ENCODE measurements around the gene SLC12A7.
A peak's percentile ranks its signal among the peaks of the same experiment; 100 is the strongest.
"Not testable (repeated sequence)": the region's sequence is repeated elsewhere in the genome, so short reads cannot be mapped to it uniquely, and the experiment has no call there.

Gene SLC12A7

DNA sequence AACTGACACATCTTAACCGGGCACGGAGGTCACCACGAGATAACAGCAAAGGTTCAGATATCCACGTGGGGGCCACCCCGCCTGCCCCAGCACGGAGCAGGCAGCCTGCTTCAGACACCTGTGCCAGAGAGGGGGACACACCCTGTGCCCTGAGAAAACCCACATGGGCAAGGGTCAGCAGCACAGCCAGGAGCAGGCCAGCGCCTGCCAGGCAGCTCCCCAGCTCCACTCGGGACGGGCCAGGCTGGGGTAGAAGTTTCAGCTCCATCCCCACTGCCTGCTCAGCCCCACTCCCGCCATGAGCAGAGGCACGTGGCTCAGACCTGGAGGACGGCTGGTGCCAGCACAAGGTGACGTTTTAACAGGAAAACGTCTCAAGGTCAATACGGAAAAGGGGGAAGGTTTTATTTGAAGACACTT lies 22.2 kb downstream of the SLC12A7 start:
- Histone ChIP-seq H3K4me1 (ENCODE audit: control insufficient read depth in 1 of 2, insufficient read depth in 2 of 2, low read length in 2 of 2) (peaks cover 17 to 37% of the 10 kb centered on the region in 2 donors), H3K9ac (ENCODE audit: low read depth in 1 of 2, low read length in 2 of 2) (no peak overlapping the region), H3K36me3 (ENCODE audit: control insufficient read depth in 1 of 2, insufficient read depth in 2 of 2, low read length in 2 of 2) (peaks cover 40 to 63% of the 10 kb centered on the region in 2 donors), H3K27me3 (ENCODE audit: control insufficient read depth in 1 of 2, insufficient read depth in 2 of 2, low read length in 2 of 2) (no peaks in the 10 kb centered on the region), H3K27ac (ENCODE audit: low read depth, low read length) (peak overlapping the region; percentile 51), H3K9me3 (ENCODE audit: control insufficient read depth in 1 of 2, low read length in 2 of 2) (no peaks in the 10 kb centered on the region), H3K4me3 (ENCODE audit: low read depth in 1 of 2, low read length in 2 of 2) (no peak overlapping the region)

DNA sequence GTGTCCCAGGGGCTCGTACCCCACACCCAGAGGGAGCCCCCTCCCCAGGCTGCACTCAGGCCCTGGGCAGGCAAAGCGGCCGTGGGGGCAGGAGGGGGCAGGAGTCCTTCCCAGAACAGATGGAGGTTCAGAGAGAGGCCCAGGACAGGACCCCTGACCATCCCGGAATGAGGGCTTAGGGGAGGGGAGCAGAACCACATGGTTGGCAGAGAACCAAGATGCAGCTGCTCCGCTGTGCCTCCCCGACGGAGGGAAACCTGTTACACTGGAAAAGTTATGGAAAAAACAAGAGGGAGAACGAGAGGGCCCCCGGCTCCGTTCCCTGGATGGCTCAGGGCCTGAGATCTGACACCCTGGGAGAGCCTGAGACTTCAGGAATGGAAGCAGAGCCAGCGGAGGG lies 22.7 kb downstream of the SLC12A7 start:
- H3K36me3 ChIP-seq (ENCODE audit: control insufficient read depth in 1 of 2, insufficient read depth in 2 of 2, low read length in 2 of 2), result peaks cover 40 to 68% of the 10 kb centered on the region in 2 donors
- H3K27me3 ChIP-seq (ENCODE audit: control insufficient read depth in 1 of 2, insufficient read depth in 2 of 2, low read length in 2 of 2), result no peaks in the 10 kb centered on the region
- no peak overlapping the region for H3K9ac ChIP-seq (ENCODE audit: low read depth in 1 of 2, low read length in 2 of 2)
- H3K4me1 ChIP-seq (ENCODE audit: control insufficient read depth in 1 of 2, insufficient read depth in 2 of 2, low read length in 2 of 2), result peaks cover 17 to 37% of the 10 kb centered on the region in 2 donors
- no peaks in the 10 kb centered on the region for H3K9me3 ChIP-seq (ENCODE audit: control insufficient read depth in 1 of 2, low read length in 2 of 2)
- no peak overlapping the region for H3K27ac ChIP-seq (ENCODE audit: low read depth, low read length)
- no peak overlapping the region for H3K4me3 ChIP-seq (ENCODE audit: low read depth in 1 of 2, low read length in 2 of 2)

DNA sequence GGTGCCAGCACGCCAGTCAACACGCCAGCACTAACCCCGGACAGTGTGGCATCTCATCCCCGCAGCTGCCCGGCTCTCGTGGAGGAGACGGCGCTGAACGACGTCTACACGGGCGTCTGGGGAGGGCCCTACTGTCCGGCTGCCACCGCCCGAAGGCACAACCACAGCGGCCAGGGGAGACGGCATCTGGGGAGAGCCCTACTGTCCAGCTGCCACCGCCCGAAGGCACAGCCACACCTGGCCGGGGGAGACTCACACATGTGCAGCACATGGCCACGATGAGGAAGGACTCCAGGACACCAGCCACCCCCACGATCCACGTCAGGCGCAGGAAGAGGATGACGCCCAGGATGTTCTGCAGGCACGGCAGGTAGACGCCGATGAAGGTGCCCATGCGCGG lies 23.1 kb downstream of the SLC12A7 start:
- no peaks in the 10 kb centered on the region for H3K27me3 ChIP-seq (ENCODE audit: control insufficient read depth in 1 of 2, insufficient read depth in 2 of 2, low read length in 2 of 2)
- H3K9me3 ChIP-seq (ENCODE audit: control insufficient read depth in 1 of 2, low read length in 2 of 2), result no peaks in the 10 kb centered on the region
- no peak overlapping the region for H3K27ac ChIP-seq (ENCODE audit: low read depth, low read length)
- peaks cover 17 to 35% of the 10 kb centered on the region in 2 donors for H3K4me1 ChIP-seq (ENCODE audit: control insufficient read depth in 1 of 2, insufficient read depth in 2 of 2, low read length in 2 of 2)
- no peak overlapping the region for H3K9ac ChIP-seq (ENCODE audit: low read depth in 1 of 2, low read length in 2 of 2)
- peaks cover 40 to 72% of the 10 kb centered on the region in 2 donors for H3K36me3 ChIP-seq (ENCODE audit: control insufficient read depth in 1 of 2, insufficient read depth in 2 of 2, low read length in 2 of 2)
- H3K4me3 ChIP-seq (ENCODE audit: low read depth in 1 of 2, low read length in 2 of 2), result no peak overlapping the region

DNA sequence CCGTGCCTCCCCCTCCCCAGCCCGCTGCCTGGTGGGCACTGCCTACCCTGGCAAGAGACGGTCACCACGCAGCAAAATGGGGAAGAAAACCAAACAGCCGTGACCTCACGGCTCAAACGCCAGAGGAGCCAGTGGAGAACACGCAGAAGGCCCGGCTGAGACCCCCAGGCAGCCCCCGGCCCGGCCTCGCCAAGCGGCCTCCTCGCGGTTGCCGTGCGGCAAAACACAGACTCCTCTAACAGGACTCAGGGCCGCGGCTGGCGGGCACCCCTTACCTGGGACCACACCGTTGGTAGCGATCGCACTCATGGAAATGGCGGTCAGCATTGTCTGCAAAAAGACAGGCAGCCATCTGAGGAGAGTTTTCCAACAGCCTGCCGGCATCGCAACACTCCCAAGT lies 23.8 kb downstream of the SLC12A7 start:
- Histone ChIP-seq H3K4me3 (ENCODE audit: low read depth in 1 of 2, low read length in 2 of 2) (no peak overlapping the region), H3K27me3 (ENCODE audit: control insufficient read depth in 1 of 2, insufficient read depth in 2 of 2, low read length in 2 of 2) (no peaks in the 10 kb centered on the region), H3K9me3 (ENCODE audit: control insufficient read depth in 1 of 2, low read length in 2 of 2) (no peaks in the 10 kb centered on the region), H3K27ac (ENCODE audit: low read depth, low read length) (no peak overlapping the region), H3K4me1 (ENCODE audit: control insufficient read depth in 1 of 2, insufficient read depth in 2 of 2, low read length in 2 of 2) (peaks cover 15 to 29% of the 10 kb centered on the region in 2 donors), H3K9ac (ENCODE audit: low read depth in 1 of 2, low read length in 2 of 2) (no peak overlapping the region), H3K36me3 (ENCODE audit: control insufficient read depth in 1 of 2, insufficient read depth in 2 of 2, low read length in 2 of 2) (peaks cover 44 to 78% of the 10 kb centered on the region in 2 donors)

DNA sequence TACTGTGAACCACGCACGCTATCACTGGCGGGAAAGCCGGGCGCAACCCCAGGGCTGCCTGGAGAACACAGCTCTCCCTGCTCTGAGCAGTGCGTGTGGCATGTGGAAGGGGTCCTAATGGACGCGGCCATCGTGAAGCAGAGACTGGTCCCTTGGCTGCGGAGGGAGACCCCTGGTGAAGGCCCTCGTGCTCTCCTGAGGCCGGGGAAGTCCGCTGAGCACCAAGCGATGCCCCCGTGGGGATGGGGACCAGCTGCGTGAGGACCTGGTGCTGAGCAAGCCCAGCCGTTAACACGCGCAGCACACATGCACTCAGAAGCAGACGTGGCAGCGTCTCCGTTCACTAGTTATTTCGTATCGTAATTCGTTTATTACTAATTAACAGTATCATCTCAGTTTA lies 24.4 kb downstream of the SLC12A7 start:
- Histone ChIP-seq H3K36me3 (ENCODE audit: control insufficient read depth in 1 of 2, insufficient read depth in 2 of 2, low read length in 2 of 2) (peaks cover 45 to 73% of the 10 kb centered on the region in 2 donors), H3K27me3 (ENCODE audit: control insufficient read depth in 1 of 2, insufficient read depth in 2 of 2, low read length in 2 of 2) (no peaks in the 10 kb centered on the region)

DNA sequence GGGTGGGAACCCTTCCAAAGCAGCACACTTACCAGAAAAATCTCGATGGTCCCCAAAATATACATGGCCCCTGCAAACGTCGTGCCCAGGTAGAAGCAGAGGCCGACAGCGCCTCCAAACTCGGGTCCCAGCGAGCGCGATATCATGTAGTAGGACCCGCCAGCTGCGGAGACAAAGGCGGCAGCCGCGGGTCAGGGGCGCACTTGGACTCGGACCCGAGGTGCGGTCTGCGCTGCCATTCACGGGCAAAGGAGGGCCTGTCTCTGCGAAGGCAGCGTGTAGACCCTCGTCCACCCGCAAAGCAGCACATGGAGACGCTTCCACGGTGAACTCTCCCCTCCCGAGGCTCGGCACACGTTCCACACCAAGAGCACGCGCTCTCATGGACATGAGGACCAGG lies 25.0 kb downstream of the SLC12A7 start:
- no peak overlapping the region for H3K4me3 ChIP-seq (ENCODE audit: low read depth in 1 of 2, low read length in 2 of 2)
- no peak overlapping the region for H3K9ac ChIP-seq (ENCODE audit: low read depth in 1 of 2, low read length in 2 of 2)
- H3K27me3 ChIP-seq (ENCODE audit: control insufficient read depth in 1 of 2, insufficient read depth in 2 of 2, low read length in 2 of 2), result no peaks in the 10 kb centered on the region
- H3K4me1 ChIP-seq (ENCODE audit: control insufficient read depth in 1 of 2, insufficient read depth in 2 of 2, low read length in 2 of 2), result peaks cover 14 to 24% of the 10 kb centered on the region in 2 donors
- H3K27ac ChIP-seq (ENCODE audit: low read depth, low read length), result no peak overlapping the region
- no peaks in the 10 kb centered on the region for H3K9me3 ChIP-seq (ENCODE audit: control insufficient read depth in 1 of 2, low read length in 2 of 2)
- H3K36me3 ChIP-seq (ENCODE audit: control insufficient read depth in 1 of 2, insufficient read depth in 2 of 2, low read length in 2 of 2), result peaks cover 44 to 70% of the 10 kb centered on the region in 2 donors

More for the DNA sequence above, 24.4 kb downstream of the SLC12A7 start:
- H3K9me3 ChIP-seq (ENCODE audit: control insufficient read depth in 1 of 2, low read length in 2 of 2), result no peaks in the 10 kb centered on the region
- no peak overlapping the region for H3K4me3 ChIP-seq (ENCODE audit: low read depth in 1 of 2, low read length in 2 of 2)
- H3K27ac ChIP-seq (ENCODE audit: low read depth, low read length), result no peak overlapping the region
- H3K9ac ChIP-seq (ENCODE audit: low read depth in 1 of 2, low read length in 2 of 2), result no peak overlapping the region
- H3K4me1 ChIP-seq (ENCODE audit: control insufficient read depth in 1 of 2, insufficient read depth in 2 of 2, low read length in 2 of 2), result peaks cover 14 to 24% of the 10 kb centered on the region in 2 donors

DNA sequence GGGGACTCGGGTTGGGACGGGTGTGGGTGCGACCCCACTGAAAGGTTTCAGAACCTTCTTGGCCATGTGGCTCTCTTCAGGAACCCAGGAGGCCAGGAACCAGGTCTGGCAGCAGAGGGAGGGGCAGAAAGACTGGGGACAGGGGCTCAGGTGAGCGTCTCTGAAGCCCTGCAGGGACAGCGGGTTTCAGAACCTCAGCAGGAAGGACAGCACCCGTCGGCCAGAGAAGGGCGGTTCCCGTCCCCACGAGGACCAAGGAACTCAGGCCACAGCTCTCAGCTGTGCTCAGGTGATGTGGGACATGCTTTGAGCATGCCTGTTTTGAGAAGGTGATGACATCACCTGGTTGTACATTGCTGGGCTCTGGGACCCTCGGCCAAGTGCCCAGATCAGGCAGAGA lies 25.7 kb downstream of the SLC12A7 start:
- Histone ChIP-seq H3K27me3 (ENCODE audit: control insufficient read depth in 1 of 2, insufficient read depth in 2 of 2, low read length in 2 of 2) (no peaks in the 10 kb centered on the region), H3K9ac (ENCODE audit: low read depth in 1 of 2, low read length in 2 of 2) (no peak overlapping the region), H3K4me1 (ENCODE audit: control insufficient read depth in 1 of 2, insufficient read depth in 2 of 2, low read length in 2 of 2) (peaks cover 14 to 19% of the 10 kb centered on the region in 2 donors), H3K9me3 (ENCODE audit: control insufficient read depth in 1 of 2, low read length in 2 of 2) (no peaks in the 10 kb centered on the region), H3K4me3 (ENCODE audit: low read depth in 1 of 2, low read length in 2 of 2) (no peak overlapping the region), H3K27ac (ENCODE audit: low read depth, low read length) (no peak overlapping the region), H3K36me3 (ENCODE audit: control insufficient read depth in 1 of 2, insufficient read depth in 2 of 2, low read length in 2 of 2) (peaks cover 37 to 67% of the 10 kb centered on the region in 2 donors)

DNA sequence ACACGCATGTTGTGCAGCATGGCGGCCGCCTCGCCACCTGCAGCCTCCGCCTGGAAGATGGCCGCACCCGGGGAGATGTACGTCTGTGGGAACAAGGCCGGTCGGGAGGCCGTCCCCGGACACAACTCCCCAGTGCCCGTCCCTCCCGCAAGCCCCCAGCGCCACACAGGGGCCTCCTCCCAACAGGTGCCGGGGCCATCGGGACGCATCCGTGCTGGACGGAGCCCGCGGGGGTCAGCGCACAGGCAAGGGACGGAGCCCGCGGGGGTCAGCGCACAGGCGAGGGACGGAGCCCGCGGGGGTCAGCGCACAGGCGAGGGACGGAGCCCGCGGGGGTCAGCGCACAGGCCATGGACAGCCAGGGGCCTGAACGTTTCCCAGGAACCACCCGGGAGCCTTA lies 26.5 kb downstream of the SLC12A7 start:
- Histone ChIP-seq H3K9me3 (ENCODE audit: control insufficient read depth in 1 of 2, low read length in 2 of 2) (no peaks in the 10 kb centered on the region), H3K27ac (ENCODE audit: low read depth, low read length) (no peak overlapping the region), H3K9ac (ENCODE audit: low read depth in 1 of 2, low read length in 2 of 2) (no peak overlapping the region), H3K36me3 (ENCODE audit: control insufficient read depth in 1 of 2, insufficient read depth in 2 of 2, low read length in 2 of 2) (peaks cover 35 to 69% of the 10 kb centered on the region in 2 donors), H3K4me1 (ENCODE audit: control insufficient read depth in 1 of 2, insufficient read depth in 2 of 2, low read length in 2 of 2) (peaks cover 14 to 17% of the 10 kb centered on the region in 2 donors), H3K27me3 (ENCODE audit: control insufficient read depth in 1 of 2, insufficient read depth in 2 of 2, low read length in 2 of 2) (no peaks in the 10 kb centered on the region), H3K4me3 (ENCODE audit: low read depth in 1 of 2, low read length in 2 of 2) (no peak overlapping the region)

DNA sequence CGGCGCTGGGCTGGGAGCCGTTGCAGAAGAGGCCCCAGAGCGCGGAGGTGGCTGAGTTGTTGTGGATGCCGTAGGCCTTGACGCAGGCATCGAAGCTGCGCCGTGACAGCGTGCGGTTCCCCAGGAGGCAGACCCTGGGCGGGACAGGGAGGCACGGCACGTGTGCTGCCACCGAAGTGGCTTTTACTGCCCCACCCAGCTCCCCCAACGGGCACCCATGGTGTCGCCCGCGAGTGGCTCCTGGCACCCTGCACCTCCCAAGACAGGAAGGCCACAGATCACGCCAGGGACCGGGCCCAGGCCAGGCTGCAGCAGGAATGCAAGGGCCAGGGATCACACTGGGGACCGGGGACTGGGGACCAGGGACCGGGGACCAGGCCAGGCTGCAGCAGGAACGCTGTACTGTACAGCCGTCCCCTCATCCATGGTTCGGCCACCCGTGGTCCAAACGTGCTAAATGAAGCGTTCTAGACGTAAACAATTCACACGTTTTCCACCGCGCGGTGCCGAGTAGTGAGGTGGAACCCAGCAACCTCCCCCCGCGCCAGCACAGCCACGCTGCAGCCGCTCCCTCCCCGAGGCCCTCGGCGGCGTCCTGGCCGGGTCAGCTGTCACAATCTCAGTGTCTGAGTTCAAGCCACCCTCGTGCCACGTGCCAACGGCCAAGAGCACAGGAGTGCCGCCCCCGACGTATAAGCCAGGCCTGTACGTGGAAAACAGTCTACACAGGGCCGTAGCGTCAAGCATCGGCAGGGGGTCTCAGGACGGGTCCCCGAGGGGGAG lies 27.8 kb downstream of the SLC12A7 start:
- H3K9ac ChIP-seq (ENCODE audit: low read depth in 1 of 2, low read length in 2 of 2), result no peak overlapping the region
- H3K9me3 ChIP-seq (ENCODE audit: control insufficient read depth in 1 of 2, low read length in 2 of 2), result no peaks in the 10 kb centered on the region
- peaks cover 40 to 77% of the 10 kb centered on the region in 2 donors for H3K36me3 ChIP-seq (ENCODE audit: control insufficient read depth in 1 of 2, insufficient read depth in 2 of 2, low read length in 2 of 2)
- no peak overlapping the region for H3K27ac ChIP-seq (ENCODE audit: low read depth, low read length)
- H3K4me3 ChIP-seq (ENCODE audit: low read depth in 1 of 2, low read length in 2 of 2), result no peak overlapping the region
- no peaks in the 10 kb centered on the region for H3K27me3 ChIP-seq (ENCODE audit: control insufficient read depth in 1 of 2, insufficient read depth in 2 of 2, low read length in 2 of 2)
- peaks cover 2 to 4% of the 10 kb centered on the region in 2 donors for H3K4me1 ChIP-seq (ENCODE audit: control insufficient read depth in 1 of 2, insufficient read depth in 2 of 2, low read length in 2 of 2)

DNA sequence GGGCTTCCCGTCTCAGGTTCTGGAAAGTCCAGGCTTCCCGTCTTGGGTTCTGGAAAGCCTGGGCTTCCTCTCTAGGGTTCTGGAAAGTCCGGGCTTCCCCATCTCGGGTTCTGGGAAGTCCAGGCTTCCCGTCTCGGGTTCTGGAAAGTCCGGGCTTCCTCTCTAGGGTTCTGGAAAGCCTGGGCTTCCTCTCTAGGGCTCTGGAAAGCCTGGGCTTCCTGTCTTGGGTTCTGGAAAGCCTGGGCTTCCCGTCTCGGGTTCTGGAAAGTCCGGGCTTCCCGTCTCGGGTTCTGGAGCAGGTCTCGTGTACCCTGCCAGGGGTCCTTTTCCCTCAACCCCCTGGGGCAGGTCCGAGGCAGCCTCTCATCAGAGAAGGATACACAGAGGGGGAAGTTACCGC lies 28.8 kb downstream of the SLC12A7 start:
- not testable (repeated sequence) for H3K4me3 ChIP-seq (ENCODE audit: low read depth in 1 of 2, low read length in 2 of 2); H3K9ac ChIP-seq (ENCODE audit: low read depth in 1 of 2, low read length in 2 of 2); H3K27me3 ChIP-seq (ENCODE audit: control insufficient read depth in 1 of 2, insufficient read depth in 2 of 2, low read length in 2 of 2); H3K4me1 ChIP-seq (ENCODE audit: control insufficient read depth in 1 of 2, insufficient read depth in 2 of 2, low read length in 2 of 2); H3K27ac ChIP-seq (ENCODE audit: low read depth, low read length); H3K9me3 ChIP-seq (ENCODE audit: control insufficient read depth in 1 of 2, low read length in 2 of 2)
- peaks cover 34 to 76% of the 10 kb centered on the region in 2 donors for H3K36me3 ChIP-seq (ENCODE audit: control insufficient read depth in 1 of 2, insufficient read depth in 2 of 2, low read length in 2 of 2)
